ENCODE results near the gene SHISA4. TPM values are rescaled to one million over a fixed set of nuclear protein-coding genes. Genes with fewer than 3 reads are reported as not detected.
"Not testable (repeated sequence)": the region's sequence is repeated elsewhere in the genome, so short reads cannot be mapped to it uniquely, and the experiment has no call there.

The SHISA4 gene
- total and polyA plus RNA-seq, 3 experiments from 2014 or later: 0.24 to 0.88 (median 0.41) TPM

- DNase-seq: peak; percentile 67 to 88 (median 71)
- ChIA-PET CTCF (interaction anchor here (0.8 to 3.6 kb wide), 30 partner anchors 8 to 782 kb away, joined by 3 to 48 read pairs (median 4); partner anchors contain the start of genes IPO9, RNPEP and TIMM17A), POLR2A (interaction anchor here (0.6 kb wide), 1 partner anchor 79 kb away, joined by 3 read pairs; no protein-coding TSS in a partner anchor)
- H3K27ac Mint-ChIP-seq: peak overlapping the region in 7 of 8 donors; percentile 26 to 86 (median 79)
- H3K4me1 Mint-ChIP-seq: peaks cover 5 to 8% (median 7%) of the 10 kb centered on the region in 3 donors
- peaks cover 5% of the 10 kb centered on the region for H3K4me1 ChIP-seq (ENCODE audit: insufficient read depth, low read length)
- H3K9me3 Mint-ChIP-seq: no peaks in the 10 kb centered on the region
- no peak overlapping the region for H3K4me3 ChIP-seq (ENCODE audit: low read length)
- H3K27me3 Mint-ChIP-seq: peaks cover 25 to 37% of the 10 kb centered on the region in 2 donors
- peaks cover 10% of the 10 kb centered on the region for H3K27me3 ChIP-seq (ENCODE audit: insufficient read depth, low read length, poor library complexity, severe bottlenecking)
- no peak overlapping the region for H3K27ac ChIP-seq (ENCODE audit: low read depth, low read length)
- H3K9me3 ChIP-seq (ENCODE audit: low read length): no peaks in the 10 kb centered on the region
- H3K36me3 Mint-ChIP-seq: no peaks in the 10 kb centered on the region
- H3K36me3 ChIP-seq (ENCODE audit: insufficient read depth, low read length): no peaks in the 10 kb centered on the region
- H3K4me3 Mint-ChIP-seq: peak overlapping the region in 6 of 7 donors; percentile 38 to 79 (median 67)
Measured at GRCh38 chr1:201895913-201896807, 7.5 kb downstream of the SHISA4 start.

- ChIA-PET CTCF (interaction anchor here (0.8 to 3.6 kb wide), 18 partner anchors 7 to 103 kb away, joined by 3 to 48 read pairs (median 6); partner anchors contain the start of genes IPO9, RNPEP and TIMM17A), POLR2A (no interaction called here)
- Histone ChIP-seq H3K4me1 (ENCODE audit: insufficient read depth, low read length) (peaks cover 5% of the 10 kb centered on the region), H3K36me3 (ENCODE audit: insufficient read depth, low read length) (no peaks in the 10 kb centered on the region), H3K4me3 (ENCODE audit: low read length) (no peak overlapping the region), H3K27ac (ENCODE audit: low read depth, low read length) (no peak overlapping the region), H3K9me3 (ENCODE audit: low read length) (no peaks in the 10 kb centered on the region), H3K27me3 (ENCODE audit: insufficient read depth, low read length, poor library complexity, severe bottlenecking) (peaks cover 4% of the 10 kb centered on the region)
- Mint-ChIP-seq H3K4me3 (no peak overlapping the region), H3K4me1 (peaks cover 5 to 8% (median 7%) of the 10 kb centered on the region in 3 donors), H3K9me3 (no peaks in the 10 kb centered on the region), H3K27ac (no peak overlapping the region), H3K36me3 (no peaks in the 10 kb centered on the region), H3K27me3 (peaks cover 23 to 29% of the 10 kb centered on the region in 2 donors)
- no peak for DNase-seq
Measured at GRCh38 chr1:201896951-201897391, 8.3 kb downstream of the SHISA4 start.

- Mint-ChIP-seq H3K27ac (peak overlapping the region in 1 of 8 donors; percentile 61), H3K36me3 (no peaks in the 10 kb centered on the region), H3K9me3 (no peaks in the 10 kb centered on the region), H3K4me3 (no peak overlapping the region), H3K27me3 (peaks cover 11 to 19% of the 10 kb centered on the region in 2 donors), H3K4me1 (peaks cover 5 to 8% (median 7%) of the 10 kb centered on the region in 3 donors)
- Histone ChIP-seq H3K4me3 (ENCODE audit: low read length) (no peak overlapping the region), H3K36me3 (ENCODE audit: insufficient read depth, low read length) (no peaks in the 10 kb centered on the region), H3K27ac (ENCODE audit: low read depth, low read length) (no peak overlapping the region), H3K27me3 (ENCODE audit: insufficient read depth, low read length, poor library complexity, severe bottlenecking) (no peaks in the 10 kb centered on the region), H3K4me1 (ENCODE audit: insufficient read depth, low read length) (peaks cover 5% of the 10 kb centered on the region), H3K9me3 (ENCODE audit: low read length) (no peaks in the 10 kb centered on the region)
- CTCF ChIA-PET: interaction anchor here (1.1 to 1.2 kb wide), 3 partner anchors 12 to 74 kb away, joined by 3 to 4 read pairs (median 4); no protein-coding TSS in a partner anchor
- DNase-seq: no peak
- POLR2A ChIA-PET: no interaction called here
Measured at GRCh38 chr1:201898240-201898894, 9.7 kb downstream of the SHISA4 start.

- no peaks in the 10 kb centered on the region for H3K27me3 ChIP-seq (ENCODE audit: insufficient read depth, low read length, poor library complexity, severe bottlenecking)
- H3K27ac Mint-ChIP-seq: no peak overlapping the region
- H3K4me3 Mint-ChIP-seq: no peak overlapping the region
Measured at GRCh38 chr1:201898992-201899391, 10.3 kb downstream of the SHISA4 start.

GRCh38 chr1:201899683-201900429 is 11.2 kb downstream of the SHISA4 start:
- H3K36me3 ChIP-seq (ENCODE audit: insufficient read depth, low read length): no peaks in the 10 kb centered on the region
- no peak for DNase-seq
- H3K4me1 Mint-ChIP-seq: peaks cover 5 to 8% (median 7%) of the 10 kb centered on the region in 3 donors
- H3K4me3 Mint-ChIP-seq: no peak overlapping the region
- no peaks in the 10 kb centered on the region for H3K27me3 ChIP-seq (ENCODE audit: insufficient read depth, low read length, poor library complexity, severe bottlenecking)
- no peaks in the 10 kb centered on the region for H3K36me3 Mint-ChIP-seq
- ChIA-PET POLR2A (no interaction called here), CTCF (interaction anchor here (1.2 kb wide), 2 partner anchors 13 to 73 kb away, joined by 3 to 4 read pairs; no protein-coding TSS in a partner anchor)
- peaks cover 3 to 10% of the 10 kb centered on the region in 2 donors for H3K27me3 Mint-ChIP-seq
- H3K4me1 ChIP-seq (ENCODE audit: insufficient read depth, low read length): peaks cover 5% of the 10 kb centered on the region
- no peak overlapping the region for H3K4me3 ChIP-seq (ENCODE audit: low read length)
- H3K9me3 ChIP-seq (ENCODE audit: low read length): no peaks in the 10 kb centered on the region
- no peaks in the 10 kb centered on the region for H3K9me3 Mint-ChIP-seq
- peak overlapping the region in 1 of 8 donors; percentile 88 for H3K27ac Mint-ChIP-seq
- no peak overlapping the region for H3K27ac ChIP-seq (ENCODE audit: low read depth, low read length)

More at GRCh38 chr1:201898992-201899391, 10.3 kb downstream of the SHISA4 start:
- Mint-ChIP-seq H3K4me1 (peaks cover 5 to 8% (median 7%) of the 10 kb centered on the region in 3 donors), H3K27me3 (peaks cover 7 to 13% of the 10 kb centered on the region in 2 donors), H3K9me3 (no peaks in the 10 kb centered on the region), H3K36me3 (no peaks in the 10 kb centered on the region)
- no peak for DNase-seq
- POLR2A ChIA-PET: no interaction called here
- Histone ChIP-seq H3K4me1 (ENCODE audit: insufficient read depth, low read length) (peaks cover 5% of the 10 kb centered on the region), H3K27ac (ENCODE audit: low read depth, low read length) (no peak overlapping the region), H3K36me3 (ENCODE audit: insufficient read depth, low read length) (no peaks in the 10 kb centered on the region), H3K4me3 (ENCODE audit: low read length) (no peak overlapping the region), H3K9me3 (ENCODE audit: low read length) (no peaks in the 10 kb centered on the region)
- CTCF ChIA-PET: interaction anchor here (1.2 kb wide), 2 partner anchors 12 to 73 kb away, joined by 3 to 4 read pairs; no protein-coding TSS in a partner anchor

- H3K27me3 ChIP-seq (ENCODE audit: insufficient read depth, low read length, poor library complexity, severe bottlenecking): no peaks in the 10 kb centered on the region
- peaks cover 7 to 10% (median 9%) of the 10 kb centered on the region in 3 donors for H3K4me1 Mint-ChIP-seq
- H3K36me3 ChIP-seq (ENCODE audit: insufficient read depth, low read length): no peaks in the 10 kb centered on the region
- no peaks in the 10 kb centered on the region for H3K9me3 Mint-ChIP-seq
- H3K9me3 ChIP-seq (ENCODE audit: low read length): no peaks in the 10 kb centered on the region
- H3K36me3 Mint-ChIP-seq: no peaks in the 10 kb centered on the region
- CTCF ChIA-PET: no interaction called here
- H3K4me3 Mint-ChIP-seq: no peak overlapping the region
- no peak overlapping the region for H3K27ac ChIP-seq (ENCODE audit: low read depth, low read length)
- H3K27me3 Mint-ChIP-seq: peaks cover 3 to 10% of the 10 kb centered on the region in 2 donors
- no peak overlapping the region for H3K27ac Mint-ChIP-seq
- POLR2A ChIA-PET: no interaction called here
- H3K4me3 ChIP-seq (ENCODE audit: low read length): no peak overlapping the region
- no peak for DNase-seq
- H3K4me1 ChIP-seq (ENCODE audit: insufficient read depth, low read length): peaks cover 5% of the 10 kb centered on the region
Measured at GRCh38 chr1:201900476-201900875, 11.8 kb downstream of the SHISA4 start.

GRCh38 chr1:201901036-201901435 is 12.3 kb downstream of the SHISA4 start:
- H3K27ac Mint-ChIP-seq, CTCF ChIA-PET: not testable (repeated sequence)

More at GRCh38 chr1:201901036-201901435, 12.3 kb downstream of the SHISA4 start:
- H3K4me1 Mint-ChIP-seq; H3K9me3 Mint-ChIP-seq; POLR2A ChIA-PET; H3K9me3 ChIP-seq (ENCODE audit: low read length); H3K27me3 ChIP-seq (ENCODE audit: insufficient read depth, low read length, poor library complexity, severe bottlenecking); H3K36me3 Mint-ChIP-seq; DNase-seq; H3K4me3 ChIP-seq (ENCODE audit: low read length); H3K36me3 ChIP-seq (ENCODE audit: insufficient read depth, low read length); H3K27ac ChIP-seq (ENCODE audit: low read depth, low read length); H3K4me3 Mint-ChIP-seq; H3K4me1 ChIP-seq (ENCODE audit: insufficient read depth, low read length): not testable (repeated sequence)
- peaks cover 3 to 10% of the 10 kb centered on the region in 2 donors for H3K27me3 Mint-ChIP-seq
